Vagina (tissue), 2 donors: Measurements from ENCODE around the gene NDUFS2. TPM values are rescaled to one million over a fixed set of nuclear protein-coding genes. Genes with fewer than 3 reads are reported as not detected.

Experiments used
- DNase-seq, 2 donors: peaks; one replicate each; pipeline ENCODE4 v3.0.0-alpha.2; 2017; ENCODE audit errors: extremely low spot score in 2 of 2
- H3K27ac ChIP-seq: fragments of 200-600 bp; sonication (generic); one replicate; pipeline ENCODE4 v1.5.1; 2019
- H3K27me3 ChIP-seq: fragments of 200-600 bp; sonication (generic); one replicate; pipeline ENCODE4 v1.5.1; 2019
- H3K36me3 ChIP-seq, 2 donors: fragments of 200-600 bp; sonication (generic); one replicate each; pipeline ENCODE4 v1.5.1; 2017 to 2019
- H3K4me1 ChIP-seq: fragments of 200-600 bp; sonication (generic); one replicate; pipeline ENCODE4 v1.5.1; 2019
- H3K4me3 ChIP-seq, 2 donors: fragments of 200-600 bp; sonication (generic); 1 replicate in 1 of 2; 2 replicates in 1 of 2; pipeline ENCODE4 v1.5.1; 2016 to 2019
- H3K9me3 ChIP-seq: fragments of 200-600 bp; sonication (generic); one replicate; pipeline ENCODE4 v1.5.1; 2019
- POLR2A ChIP-seq, 2 donors: fragments of 450-650 bp; IDR thresholded peaks; one replicate each; pipeline ENCODE4 v1.6.1; 2017; ENCODE audit warnings: antibody characterized with exemption in 2 of 2, mild to moderate bottlenecking in 2 of 2, moderate library complexity in 2 of 2
- POLR2AphosphoS5 ChIP-seq, 2 donors: sonication (generic); formaldehyde crosslinking; IDR thresholded peaks; one replicate each; pipeline ENCODE4 v1.9.0; 2017; ENCODE audit warnings: antibody characterized with exemption in 2 of 2, mild to moderate bottlenecking in 2 of 2, low read depth in 1 of 2; ENCODE audit not compliant: insufficient read depth in 1 of 2
- intact Hi-C: fragments of 100-400 bp; cut with DNase I; formaldehyde crosslinking; loops from one replicate; pipeline ENCODE4 v1.15.1; 2023
- total RNA-seq: library from RNA; depleted of rRNA; stranded (reverse); fragments of >200 nt; gene quantifications from one replicate; pipeline ENCODE4 v1.2.3, GENCODE V29; 2016
- TF ChIP-seq, protein P1 (sequence below), 3 experiments: fragments of 450-650 bp in 2 of 3; fragments of 200-600 bp in 1 of 3; sonication (generic) in 1 of 3; IDR thresholded peaks; one replicate each; pipeline ENCODE4 v1.5.1; 2017 to 2019; ENCODE audit warnings: antibody characterized with exemption in 3 of 3, mild to moderate bottlenecking in 2 of 3, moderate library complexity in 2 of 3

Gene NDUFS2
- total RNA-seq, 1 donor from 2014 or later = 104 TPM

DNA sequence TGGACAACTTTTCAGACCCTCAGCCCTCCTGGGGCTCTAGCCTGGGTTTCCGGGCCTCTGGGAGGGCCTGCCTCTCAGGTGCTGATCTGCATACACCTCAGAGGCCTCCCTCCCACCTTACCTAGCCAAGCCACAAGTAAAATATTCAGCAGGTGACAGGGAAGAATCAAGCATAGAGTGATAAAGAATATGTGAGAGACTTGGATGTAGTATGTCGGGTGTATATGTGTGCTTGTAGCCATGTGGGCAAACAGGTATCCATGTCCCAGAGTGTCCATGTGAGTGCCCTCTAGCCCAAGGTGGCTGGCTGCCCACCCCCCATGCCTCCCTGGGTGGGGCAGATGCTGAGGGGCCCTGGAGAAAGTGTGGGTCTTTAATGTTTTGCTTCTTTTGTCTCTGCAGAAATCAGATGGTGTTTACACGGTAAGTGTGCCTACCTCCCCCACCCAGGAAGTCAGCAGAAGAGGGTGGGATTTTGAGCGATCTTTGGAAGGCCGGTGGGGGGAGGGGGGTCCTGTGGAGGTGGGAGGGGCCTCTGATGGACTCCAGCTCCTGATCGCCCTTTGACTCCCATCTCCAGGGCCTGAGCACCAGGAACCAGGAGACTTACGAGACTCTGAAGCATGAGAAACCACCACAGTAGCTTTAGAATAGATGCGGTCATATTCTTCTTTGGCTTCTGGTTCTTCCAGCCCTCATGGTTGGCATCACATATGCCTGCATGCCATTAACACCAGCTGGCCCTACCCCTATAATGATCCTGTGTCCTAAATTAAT is 16.3 kb downstream of the NDUFS2 start:
- Histone ChIP-seq H3K9me3 (no peaks in the 10 kb centered on the region), H3K36me3 (peaks cover under 1 to 13% of the 10 kb centered on the region in 2 donors), H3K4me3 (no peak overlapping the region), H3K27me3 (no peaks in the 10 kb centered on the region), H3K27ac (no peak overlapping the region), H3K4me1 (no peaks in the 10 kb centered on the region)
- intact Hi-C loops = no loop called here
- TF ChIP-seq POLR2AphosphoS5 (IDR thresholded peaks at IDR 0.05; ENCODE audit: insufficient read depth in 1 of 2, low read depth in 1 of 2) (no peak), POLR2A (IDR thresholded peaks at IDR 0.05) (no peak)
- TF ChIP-seq, protein P1, sequence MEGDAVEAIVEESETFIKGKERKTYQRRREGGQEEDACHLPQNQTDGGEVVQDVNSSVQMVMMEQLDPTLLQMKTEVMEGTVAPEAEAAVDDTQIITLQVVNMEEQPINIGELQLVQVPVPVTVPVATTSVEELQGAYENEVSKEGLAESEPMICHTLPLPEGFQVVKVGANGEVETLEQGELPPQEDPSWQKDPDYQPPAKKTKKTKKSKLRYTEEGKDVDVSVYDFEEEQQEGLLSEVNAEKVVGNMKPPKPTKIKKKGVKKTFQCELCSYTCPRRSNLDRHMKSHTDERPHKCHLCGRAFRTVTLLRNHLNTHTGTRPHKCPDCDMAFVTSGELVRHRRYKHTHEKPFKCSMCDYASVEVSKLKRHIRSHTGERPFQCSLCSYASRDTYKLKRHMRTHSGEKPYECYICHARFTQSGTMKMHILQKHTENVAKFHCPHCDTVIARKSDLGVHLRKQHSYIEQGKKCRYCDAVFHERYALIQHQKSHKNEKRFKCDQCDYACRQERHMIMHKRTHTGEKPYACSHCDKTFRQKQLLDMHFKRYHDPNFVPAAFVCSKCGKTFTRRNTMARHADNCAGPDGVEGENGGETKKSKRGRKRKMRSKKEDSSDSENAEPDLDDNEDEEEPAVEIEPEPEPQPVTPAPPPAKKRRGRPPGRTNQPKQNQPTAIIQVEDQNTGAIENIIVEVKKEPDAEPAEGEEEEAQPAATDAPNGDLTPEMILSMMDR (IDR thresholded peaks at IDR 0.05) = no peak
- no peak for DNase-seq

- Histone ChIP-seq H3K4me3 (no peak overlapping the region), H3K27me3 (no peaks in the 10 kb centered on the region), H3K27ac (no peak overlapping the region), H3K36me3 (peaks cover 0 to 5% of the 10 kb centered on the region in 2 donors), H3K9me3 (no peaks in the 10 kb centered on the region), H3K4me1 (no peaks in the 10 kb centered on the region)
- intact Hi-C loops = no loop called here
- no peak for DNase-seq
- TF ChIP-seq, protein P1 (IDR thresholded peaks at IDR 0.05) = no peak
- no peak for TF ChIP-seq POLR2AphosphoS5 (IDR thresholded peaks at IDR 0.05; ENCODE audit: insufficient read depth in 1 of 2, low read depth in 1 of 2)
- no peak for TF ChIP-seq POLR2A (IDR thresholded peaks at IDR 0.05)
These were observed 17.1 kb downstream of the NDUFS2 start for GRCh38 chr1:161219078-161219892.

GRCh38 chr1:161220002-161220401 is 17.8 kb downstream of the NDUFS2 start:
- H3K4me3 ChIP-seq = no peak overlapping the region
- TF ChIP-seq POLR2AphosphoS5 (IDR thresholded peaks at IDR 0.05; ENCODE audit: insufficient read depth in 1 of 2, low read depth in 1 of 2) (no peak), POLR2A (IDR thresholded peaks at IDR 0.05) (no peak)
- TF ChIP-seq, protein P1 (IDR thresholded peaks at IDR 0.05) = no peak
- H3K27ac ChIP-seq = no peak overlapping the region
- H3K27me3 ChIP-seq = no peaks in the 10 kb centered on the region
- intact Hi-C loops = no loop called here
- H3K36me3 ChIP-seq = no peaks in the 10 kb centered on the region
- peaks cover 2% of the 10 kb centered on the region for H3K4me1 ChIP-seq
- DNase-seq = no peak
- no peaks in the 10 kb centered on the region for H3K9me3 ChIP-seq

DNA sequence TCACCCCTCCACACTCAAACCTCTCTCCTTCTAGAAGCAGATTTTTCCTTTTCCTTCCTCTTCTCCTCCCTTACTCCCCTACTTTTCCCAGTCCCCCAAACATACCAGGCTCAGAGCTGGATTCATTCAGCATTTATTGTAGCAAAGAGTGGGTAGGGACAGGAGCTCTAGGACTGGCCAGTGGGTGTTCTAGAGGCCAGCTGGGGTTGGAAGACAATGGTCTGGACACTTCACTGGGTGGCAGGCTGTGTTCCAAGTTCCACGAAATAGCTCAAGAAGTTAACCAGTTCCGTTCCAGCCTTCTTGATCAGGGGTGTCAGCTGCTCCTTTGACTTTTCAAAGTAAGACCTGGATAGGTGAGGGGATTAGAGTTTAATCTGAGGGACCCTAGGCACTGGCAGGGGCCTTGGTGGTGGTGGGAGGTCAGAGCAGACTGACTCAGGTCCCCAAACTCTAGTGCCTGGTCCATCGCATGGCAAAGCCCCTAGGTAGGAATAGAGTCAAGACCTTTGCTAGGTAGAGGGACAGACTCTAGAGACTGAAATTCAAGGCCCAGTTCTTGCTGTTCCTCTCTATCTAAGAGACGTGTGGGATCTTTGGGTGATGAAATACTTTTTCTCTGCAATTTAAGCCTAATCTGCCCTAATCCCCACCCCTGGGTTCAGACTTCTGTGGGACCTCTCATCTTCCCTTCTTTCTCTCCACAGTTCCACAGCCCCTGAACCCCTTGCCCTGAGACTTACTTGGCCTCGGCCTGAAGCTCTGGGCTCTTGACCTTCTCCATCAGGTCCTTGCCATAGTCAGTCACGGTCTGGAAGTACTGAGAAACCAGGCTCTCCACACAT is 20.2 kb downstream of the NDUFS2 start:
- TF ChIP-seq, protein P1 (IDR thresholded peaks at IDR 0.05) = no peak
- TF ChIP-seq POLR2AphosphoS5 (IDR thresholded peaks at IDR 0.05; ENCODE audit: insufficient read depth in 1 of 2, low read depth in 1 of 2) = no peak
- no peak for TF ChIP-seq POLR2A (IDR thresholded peaks at IDR 0.05)
- H3K27me3 ChIP-seq = no peaks in the 10 kb centered on the region
- no peaks in the 10 kb centered on the region for H3K36me3 ChIP-seq
- DNase-seq = no peak
- intact Hi-C loops = no loop called here
- no peaks in the 10 kb centered on the region for H3K9me3 ChIP-seq
- no peak overlapping the region for H3K4me3 ChIP-seq
- peaks cover 21% of the 10 kb centered on the region for H3K4me1 ChIP-seq
- H3K27ac ChIP-seq = no peak overlapping the region
